Measurements from ENCODE around the gene CHD6.

CHD6 gene

GRCh38 chr20:41617902-41618806 lies at the start of gene CHD6:
CHD6 (minus strand) TSS chr20:41618377; CDS start chr20:41551337, 67,040 bp downstream.
- peak; percentile 99 for DNase-seq

GRCh38 chr20:41664584-41664983 lies 46.4 kb upstream of the CHD6 start:
- no peak for DNase-seq

- no peak for DNase-seq
These were observed 39.5 kb upstream of the CHD6 start for GRCh38 chr20:41657655-41658054.

GRCh38 chr20:41655962-41656618 lies 37.9 kb upstream of the CHD6 start:
- DNase-seq: peak; percentile 85

GRCh38 chr20:41654884-41655283 lies 36.7 kb upstream of the CHD6 start:
- DNase-seq: no peak

GRCh38 chr20:41654292-41654691 lies 36.1 kb upstream of the CHD6 start:
- DNase-seq: peak; percentile 94

GRCh38 chr20:41650231-41650948 lies 32.2 kb upstream of the CHD6 start:
- peak; percentile 98 for DNase-seq

GRCh38 chr20:41649489-41649888 lies 31.3 kb upstream of the CHD6 start:
- peak; percentile 89 for DNase-seq

GRCh38 chr20:41645372-41645771 lies 27.2 kb upstream of the CHD6 start:
- DNase-seq: no peak

- DNase-seq: peak; percentile 71
These were observed 25.3 kb upstream of the CHD6 start for GRCh38 chr20:41643504-41643938.

GRCh38 chr20:41639630-41640029 lies 21.5 kb upstream of the CHD6 start:
- no peak for DNase-seq

GRCh38 chr20:41638456-41638855 lies 20.3 kb upstream of the CHD6 start:
- DNase-seq: no peak

- no peak for DNase-seq
These were observed 17.0 kb upstream of the CHD6 start for GRCh38 chr20:41635158-41635557.

- no peak for DNase-seq
These were observed 14.7 kb upstream of the CHD6 start for GRCh38 chr20:41632896-41633295.

- no peak for DNase-seq
These were observed 13.6 kb upstream of the CHD6 start for GRCh38 chr20:41631826-41632225.

- DNase-seq: no peak
These were observed 12.7 kb upstream of the CHD6 start for GRCh38 chr20:41630846-41631245.

- DNase-seq: no peak
These were observed 9.6 kb upstream of the CHD6 start for GRCh38 chr20:41627611-41628244.

- no peak for DNase-seq
These were observed 8.9 kb upstream of the CHD6 start for GRCh38 chr20:41627001-41627495.

- no peak for DNase-seq
These were observed 5.6 kb upstream of the CHD6 start for GRCh38 chr20:41623625-41624375.

- no peak for DNase-seq
These were observed 4.4 kb upstream of the CHD6 start for GRCh38 chr20:41622584-41622983.

- DNase-seq: no peak
These were observed 3.8 kb upstream of the CHD6 start for GRCh38 chr20:41621971-41622370.

GRCh38 chr20:41621421-41621820 lies 3.2 kb upstream of the CHD6 start:
- DNase-seq: no peak

Data from NCI-H1105 treated with DMSO at 0.1 percent for 48 hours (cell line).